G401 (cell line): ENCODE results near the gene ABCA3. TPM values are rescaled to one million over a fixed set of nuclear protein-coding genes. Genes with fewer than 3 reads are reported as not detected.
"Not testable (repeated sequence)": the region's sequence is repeated elsewhere in the genome, so short reads cannot be mapped to it uniquely, and the experiment has no call there.

Experiments
- DNase-seq: peaks from one replicate; pipeline ENCODE4 v3.0.0-alpha.2; 2015; ENCODE audit warnings: low spot score
- in situ Hi-C: cut with HindIII; loops from 2 replicates; pipeline ENCODE4 v1.10.0; 2016; ENCODE audit warnings: low sequenced_read_pairs, mixed read lengths
- total RNA-seq: library from RNA; depleted of rRNA; stranded (reverse); fragments of >200 nt; shearing (Covaris generic); gene quantifications from 2 replicates; pipeline ENCODE4 v1.2.3, GENCODE V29; 2014

The ABCA3 gene
- total RNA-seq, 1 experiment from 2014 or later = 9.5 TPM

- in situ Hi-C loops = no loop called here
- no peak for DNase-seq
Measured at GRCh38 chr16:2242598-2242997, 97.9 kb downstream of the ABCA3 start.

GRCh38 chr16:2240331-2240730 is 100.2 kb downstream of the ABCA3 start:
- in situ Hi-C loops, DNase-seq: not testable (repeated sequence)

GRCh38 chr16:2238838-2239675 is 101.5 kb downstream of the ABCA3 start:
- DNase-seq = no peak
- in situ Hi-C loops = no loop called here

- in situ Hi-C loops = no loop called here
- no peak for DNase-seq
Measured at GRCh38 chr16:2238150-2238837, 102.2 kb downstream of the ABCA3 start.

GRCh38 chr16:2237493-2238149 is 102.9 kb downstream of the ABCA3 start:
- DNase-seq = no peak

GRCh38 chr16:2237102-2237482 is 103.4 kb downstream of the ABCA3 start:
- in situ Hi-C loops = no loop called here

More at GRCh38 chr16:2237493-2238149, 102.9 kb downstream of the ABCA3 start:
- in situ Hi-C loops = no loop called here

GRCh38 chr16:2236337-2237101 is 104.0 kb downstream of the ABCA3 start, which contains the start of gene DNASE1L2:
DNASE1L2 (plus strand) TSS chr16:2236444; CDS start chr16:2236817, 373 bp downstream.
- peak; percentile 39 for DNase-seq
- in situ Hi-C loops = no loop called here

More at GRCh38 chr16:2237102-2237482, 103.4 kb downstream of the ABCA3 start:
- no peak for DNase-seq

- DNase-seq = no peak
- in situ Hi-C loops = no loop called here
Measured at GRCh38 chr16:2235695-2236336, 104.7 kb downstream of the ABCA3 start.

GRCh38 chr16:2235234-2235651 is 105.3 kb downstream of the ABCA3 start:
- no peak for DNase-seq
- in situ Hi-C loops = no loop called here

GRCh38 chr16:2234813-2235170 is 105.7 kb downstream of the ABCA3 start:
- no peak for DNase-seq

GRCh38 chr16:2233872-2234812 is 106.4 kb downstream of the ABCA3 start:
- in situ Hi-C loops = no loop called here

More at GRCh38 chr16:2234813-2235170, 105.7 kb downstream of the ABCA3 start:
- in situ Hi-C loops = no loop called here

GRCh38 chr16:2233046-2233775 is 107.3 kb downstream of the ABCA3 start:
- no peak for DNase-seq
- in situ Hi-C loops = no loop called here

More at GRCh38 chr16:2233872-2234812, 106.4 kb downstream of the ABCA3 start:
- DNase-seq = no peak

- DNase-seq = no peak
Measured at GRCh38 chr16:2232094-2232990, 108.2 kb downstream of the ABCA3 start.

GRCh38 chr16:2231016-2231931 is 109.3 kb downstream of the ABCA3 start:
- in situ Hi-C loops = no loop called here
- DNase-seq = no peak

More at GRCh38 chr16:2232094-2232990, 108.2 kb downstream of the ABCA3 start:
- in situ Hi-C loops = no loop called here

- DNase-seq = no peak
- in situ Hi-C loops = no loop called here
Measured at GRCh38 chr16:2230376-2230775, 110.2 kb downstream of the ABCA3 start.
